ENCODE data around the gene UCHL3.

GRCh38 chr13:75579529-75579928 is 29.9 kb downstream of the UCHL3 start:
- no peak for TF ChIP-seq CTCF (optimal IDR thresholded peaks at IDR 0.05 in 1 of 3, IDR thresholded peaks at IDR 0.05 in 1 of 3, conservative IDR thresholded peaks at IDR 0.05 in 1 of 3; ENCODE audit: extremely low read depth in 1 of 3, insufficient read depth in 2 of 3, low read length in 3 of 3)
- no peak for TF ChIP-seq EZH2 (IDR thresholded peaks at IDR 0.05; ENCODE audit: low read length)

Measured in keratinocyte (primary cell).